ENCODE data around the gene GRAP2.

GRAP2 gene

DNA sequence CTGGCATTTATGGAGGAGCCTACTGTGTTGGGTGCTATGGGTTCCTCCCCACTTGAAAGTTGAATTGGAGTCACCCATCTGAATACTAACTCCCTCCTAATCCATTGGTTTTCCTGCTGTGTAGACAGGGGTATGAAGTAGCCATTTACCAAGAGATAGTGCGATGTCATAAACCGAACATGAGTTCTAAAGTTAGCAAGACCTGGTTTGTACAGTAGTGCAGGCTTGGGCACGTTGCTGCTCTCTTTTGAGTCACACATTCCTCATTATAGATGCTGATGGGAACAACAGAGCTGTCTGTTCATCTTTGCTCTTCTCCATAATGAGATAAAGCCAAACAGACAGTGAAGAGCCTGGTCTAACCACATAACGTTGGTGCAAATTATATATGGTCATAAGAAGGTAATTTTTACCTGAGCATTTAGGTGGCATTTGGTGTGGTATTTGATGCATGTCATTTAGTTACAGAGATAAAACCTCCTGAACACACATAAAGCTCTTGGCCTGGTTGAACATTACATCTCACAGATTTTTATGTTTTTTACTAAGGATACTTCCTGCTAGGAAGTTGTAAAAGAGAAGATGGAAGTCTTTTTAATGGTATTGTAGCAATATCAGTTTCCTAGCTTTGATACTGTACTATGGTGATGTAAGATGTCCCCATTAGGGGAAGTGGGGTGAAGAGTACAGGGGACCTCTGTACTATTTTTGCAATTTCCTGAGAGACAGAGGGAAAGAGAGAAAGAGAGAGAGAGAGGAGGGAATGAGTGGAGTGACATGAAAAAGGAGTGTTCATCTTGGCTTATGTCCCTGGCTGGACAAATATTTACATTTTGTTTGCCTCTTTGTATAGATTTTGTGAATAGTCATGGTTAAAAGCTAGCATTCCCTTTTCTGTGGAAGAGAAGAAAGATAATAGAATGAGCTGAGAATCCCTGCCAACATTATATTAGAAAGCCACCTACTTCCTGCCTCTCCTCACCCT lies 27.9 kb downstream of the GRAP2 start:
- TF ChIP-seq, protein P1, sequence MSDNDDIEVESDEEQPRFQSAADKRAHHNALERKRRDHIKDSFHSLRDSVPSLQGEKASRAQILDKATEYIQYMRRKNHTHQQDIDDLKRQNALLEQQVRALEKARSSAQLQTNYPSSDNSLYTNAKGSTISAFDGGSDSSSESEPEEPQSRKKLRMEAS (IDR thresholded peaks at IDR 0.05; ENCODE audit: low read depth, low read length): no peak
- TF ChIP-seq MYC (IDR thresholded peaks at IDR 0.05; ENCODE audit: low read depth, low read length) (no peak), POLR2A (IDR thresholded peaks at IDR 0.05; ENCODE audit: extremely low read depth, insufficient read length) (no peak)
- TF ChIP-seq, protein P2, sequence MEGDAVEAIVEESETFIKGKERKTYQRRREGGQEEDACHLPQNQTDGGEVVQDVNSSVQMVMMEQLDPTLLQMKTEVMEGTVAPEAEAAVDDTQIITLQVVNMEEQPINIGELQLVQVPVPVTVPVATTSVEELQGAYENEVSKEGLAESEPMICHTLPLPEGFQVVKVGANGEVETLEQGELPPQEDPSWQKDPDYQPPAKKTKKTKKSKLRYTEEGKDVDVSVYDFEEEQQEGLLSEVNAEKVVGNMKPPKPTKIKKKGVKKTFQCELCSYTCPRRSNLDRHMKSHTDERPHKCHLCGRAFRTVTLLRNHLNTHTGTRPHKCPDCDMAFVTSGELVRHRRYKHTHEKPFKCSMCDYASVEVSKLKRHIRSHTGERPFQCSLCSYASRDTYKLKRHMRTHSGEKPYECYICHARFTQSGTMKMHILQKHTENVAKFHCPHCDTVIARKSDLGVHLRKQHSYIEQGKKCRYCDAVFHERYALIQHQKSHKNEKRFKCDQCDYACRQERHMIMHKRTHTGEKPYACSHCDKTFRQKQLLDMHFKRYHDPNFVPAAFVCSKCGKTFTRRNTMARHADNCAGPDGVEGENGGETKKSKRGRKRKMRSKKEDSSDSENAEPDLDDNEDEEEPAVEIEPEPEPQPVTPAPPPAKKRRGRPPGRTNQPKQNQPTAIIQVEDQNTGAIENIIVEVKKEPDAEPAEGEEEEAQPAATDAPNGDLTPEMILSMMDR (IDR thresholded peaks at IDR 0.05; ENCODE audit: low read depth, low read length): no peak
- H3K4me3 ChIP-seq (ENCODE audit: low read depth, low read length): no peak overlapping the region
- DNase-seq (ENCODE audit: low read depth): no peak

DNA sequence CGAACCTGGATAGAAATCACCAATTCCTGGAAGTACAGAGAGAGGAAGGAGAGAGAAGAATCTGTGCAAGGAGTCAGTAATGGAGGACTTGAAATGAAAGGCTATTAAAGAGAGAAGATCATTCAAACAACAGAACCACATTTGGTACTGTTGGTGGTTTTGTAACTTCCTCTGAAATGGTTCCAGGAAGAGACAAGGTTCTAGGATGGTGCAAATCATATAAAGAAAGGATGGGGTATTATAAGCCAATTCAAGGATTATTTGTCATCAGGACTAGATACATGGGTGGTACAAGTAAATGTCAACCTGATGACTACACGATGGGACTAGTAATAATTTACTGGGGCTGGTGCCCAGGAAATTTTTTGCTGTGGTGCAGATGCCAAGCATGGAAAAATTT lies 30.4 kb downstream of the GRAP2 start:
- no peak overlapping the region for H3K4me3 ChIP-seq (ENCODE audit: low read depth, low read length)
- TF ChIP-seq, protein P1 (IDR thresholded peaks at IDR 0.05; ENCODE audit: low read depth, low read length): no peak
- TF ChIP-seq, protein P2 (IDR thresholded peaks at IDR 0.05; ENCODE audit: low read depth, low read length): no peak
- TF ChIP-seq POLR2A (IDR thresholded peaks at IDR 0.05; ENCODE audit: extremely low read depth, insufficient read length) (no peak), MYC (IDR thresholded peaks at IDR 0.05; ENCODE audit: low read depth, low read length) (no peak)
- DNase-seq (ENCODE audit: low read depth): no peak

DNA sequence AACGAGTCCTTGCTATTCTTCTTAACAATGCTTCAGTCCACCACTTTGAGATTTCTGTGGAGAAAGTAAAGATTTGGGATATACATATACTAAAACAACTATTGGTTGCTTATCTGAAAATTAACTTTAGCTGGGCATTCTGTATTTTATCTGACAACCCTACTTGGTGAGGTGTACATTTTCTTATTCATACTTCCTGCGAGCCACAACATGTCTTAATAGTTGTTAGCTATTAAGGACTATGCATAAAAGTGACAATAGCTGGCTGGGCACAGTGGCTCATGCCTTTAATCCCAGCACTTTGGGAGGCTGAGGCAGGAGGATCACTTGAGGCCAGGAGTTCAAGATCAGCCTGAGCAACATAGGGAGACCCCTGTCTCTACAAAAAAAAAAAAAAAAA lies 31.3 kb downstream of the GRAP2 start:
- no peak for DNase-seq (ENCODE audit: low read depth)
- TF ChIP-seq MYC (IDR thresholded peaks at IDR 0.05; ENCODE audit: low read depth, low read length) (no peak), POLR2A (IDR thresholded peaks at IDR 0.05; ENCODE audit: extremely low read depth, insufficient read length) (no peak)
- TF ChIP-seq, protein P2 (IDR thresholded peaks at IDR 0.05; ENCODE audit: low read depth, low read length): no peak
- TF ChIP-seq, protein P1 (IDR thresholded peaks at IDR 0.05; ENCODE audit: low read depth, low read length): no peak
- no peak overlapping the region for H3K4me3 ChIP-seq (ENCODE audit: low read depth, low read length)

DNA sequence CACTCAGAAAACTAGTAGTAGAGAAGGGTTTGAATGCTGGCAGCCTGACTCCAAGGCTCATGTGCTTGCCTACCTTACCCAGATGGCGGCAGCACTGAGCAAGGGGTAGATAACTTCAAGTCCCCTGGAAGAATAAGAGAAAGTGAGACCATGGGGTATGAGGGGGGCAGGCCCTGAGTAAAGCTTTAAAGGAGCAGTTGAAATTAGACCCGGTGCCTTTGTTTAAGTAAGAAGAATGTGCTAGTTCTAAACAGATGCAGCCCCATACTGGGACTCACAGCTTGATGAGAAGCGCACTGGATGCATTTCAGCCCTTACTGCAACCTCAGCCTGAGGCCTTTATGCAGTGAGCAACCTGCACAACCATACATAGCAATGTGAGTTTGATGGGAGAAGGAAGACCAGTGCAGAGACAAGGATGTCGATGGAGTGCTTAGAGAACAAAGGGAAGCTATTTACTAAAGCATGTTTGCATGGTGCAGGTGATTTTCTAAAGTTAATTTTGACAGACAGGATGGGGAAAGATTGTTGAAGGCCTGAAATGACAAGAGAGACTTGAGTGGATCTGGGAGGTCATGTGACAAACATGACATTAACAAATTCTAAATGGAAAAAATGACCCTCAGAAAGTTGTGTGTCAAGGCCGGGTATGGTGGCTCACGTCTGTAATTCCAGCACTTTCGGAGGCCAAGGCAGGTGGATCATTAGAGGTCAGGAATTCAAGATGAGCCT lies 32.2 kb downstream of the GRAP2 start:
- H3K4me3 ChIP-seq (ENCODE audit: low read depth, low read length): no peak overlapping the region
- no peak for TF ChIP-seq MYC (IDR thresholded peaks at IDR 0.05; ENCODE audit: low read depth, low read length)
- no peak for TF ChIP-seq POLR2A (IDR thresholded peaks at IDR 0.05; ENCODE audit: extremely low read depth, insufficient read length)
- TF ChIP-seq, protein P2 (IDR thresholded peaks at IDR 0.05; ENCODE audit: low read depth, low read length): peak; percentile 88
- TF ChIP-seq, protein P1 (IDR thresholded peaks at IDR 0.05; ENCODE audit: low read depth, low read length): no peak
- DNase-seq (ENCODE audit: low read depth): peak; percentile 64

DNA sequence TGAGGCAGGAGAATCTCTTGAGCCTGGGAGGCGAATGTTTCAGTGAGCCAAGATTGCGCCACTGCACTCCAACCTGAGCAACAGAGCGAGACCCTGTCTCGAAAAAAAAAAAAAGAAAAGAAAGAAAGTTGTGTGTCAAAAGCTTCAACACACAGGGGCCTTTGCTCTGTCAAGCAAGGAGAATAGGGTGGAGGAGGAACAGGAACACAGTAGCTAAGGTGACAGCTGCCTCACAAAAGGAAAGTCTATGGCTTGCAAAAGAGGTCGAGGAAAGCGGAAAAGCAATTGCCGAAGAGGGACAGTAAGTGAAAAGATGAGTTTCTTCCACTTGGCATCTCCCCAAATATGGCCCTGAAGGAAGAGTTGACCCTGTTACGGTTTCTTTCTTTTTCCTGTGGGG lies 32.9 kb downstream of the GRAP2 start:
- no peak for DNase-seq (ENCODE audit: low read depth)
- H3K4me3 ChIP-seq (ENCODE audit: low read depth, low read length): no peak overlapping the region
- no peak for TF ChIP-seq POLR2A (IDR thresholded peaks at IDR 0.05; ENCODE audit: extremely low read depth, insufficient read length)
- TF ChIP-seq MYC (IDR thresholded peaks at IDR 0.05; ENCODE audit: low read depth, low read length): no peak
- TF ChIP-seq, protein P2 (IDR thresholded peaks at IDR 0.05; ENCODE audit: low read depth, low read length): no peak
- TF ChIP-seq, protein P1 (IDR thresholded peaks at IDR 0.05; ENCODE audit: low read depth, low read length): no peak
